ENCODE measurements around the gene TNS3.

GRCh38 chr7:47335557-47336471 lies 246.1 kb downstream of the TNS3 start:
- TF ChIP-seq CTCF (IDR thresholded peaks at IDR 0.05) (no peak), EZH2 (IDR thresholded peaks at IDR 0.05; ENCODE audit: borderline replicate concordance, insufficient read depth, low read depth, low read length, poor library complexity, severe bottlenecking) (no peak)

Measured in B cell (primary cell).